ENCODE data around the gene XIST.
"Not testable (repeated sequence)": the region's sequence is repeated elsewhere in the genome, so short reads cannot be mapped to it uniquely, and the experiment has no call there.

XIST gene

GRCh38 chrX:73852467-73852866 is at the start of gene XIST:
TSS of gene XIST (minus strand) at chrX:73852714.
- peak; percentile 96 for FAIRE-seq

GRCh38 chrX:73898315-73898714 is 45.8 kb upstream of the XIST start:
- not testable (repeated sequence) for FAIRE-seq

- FAIRE-seq = not testable (repeated sequence)
Measured at GRCh38 chrX:73892515-73893090, 40.1 kb upstream of the XIST start.

DNA sequence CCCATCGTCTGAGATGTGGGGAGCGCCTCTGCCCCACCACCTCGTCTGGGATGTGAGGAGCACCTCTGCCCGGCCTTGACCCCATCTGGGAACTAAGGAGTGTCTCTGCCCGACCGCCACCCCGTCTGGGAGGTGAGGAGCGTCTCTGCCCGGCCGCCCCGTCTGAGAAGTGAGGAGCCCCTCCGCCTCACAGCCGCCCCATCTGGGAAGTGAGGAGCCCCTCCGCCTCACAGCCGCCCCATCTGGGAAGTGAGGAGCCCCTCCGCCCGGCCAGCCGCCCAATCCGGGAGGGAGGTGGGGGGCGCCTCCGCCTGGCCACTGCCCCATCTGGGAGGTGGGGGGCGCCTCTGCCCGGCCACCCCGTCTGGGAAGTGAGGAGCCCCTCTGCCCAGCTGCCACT is 29.7 kb upstream of the XIST start:
- not testable (repeated sequence) for FAIRE-seq

DNA sequence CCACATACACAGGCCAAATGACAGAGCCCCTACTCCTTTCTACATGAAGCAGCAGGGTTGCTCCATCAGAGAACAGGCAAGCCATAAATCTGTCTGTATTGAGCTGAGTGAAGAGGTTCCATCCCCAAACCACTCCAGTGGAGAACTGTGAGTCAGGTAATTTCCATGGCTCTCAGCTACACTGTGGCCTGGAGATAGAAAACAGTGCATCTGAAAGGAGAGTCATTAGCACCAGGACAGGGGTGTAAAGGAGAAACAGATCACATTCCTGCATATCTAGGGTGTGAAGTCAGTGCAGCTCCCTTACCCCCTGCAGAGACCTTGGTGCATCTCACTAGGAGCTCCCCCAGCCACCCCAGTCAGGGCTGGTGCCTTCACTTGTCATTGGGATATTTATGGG is 25.2 kb upstream of the XIST start:
- no peak for FAIRE-seq

DNA sequence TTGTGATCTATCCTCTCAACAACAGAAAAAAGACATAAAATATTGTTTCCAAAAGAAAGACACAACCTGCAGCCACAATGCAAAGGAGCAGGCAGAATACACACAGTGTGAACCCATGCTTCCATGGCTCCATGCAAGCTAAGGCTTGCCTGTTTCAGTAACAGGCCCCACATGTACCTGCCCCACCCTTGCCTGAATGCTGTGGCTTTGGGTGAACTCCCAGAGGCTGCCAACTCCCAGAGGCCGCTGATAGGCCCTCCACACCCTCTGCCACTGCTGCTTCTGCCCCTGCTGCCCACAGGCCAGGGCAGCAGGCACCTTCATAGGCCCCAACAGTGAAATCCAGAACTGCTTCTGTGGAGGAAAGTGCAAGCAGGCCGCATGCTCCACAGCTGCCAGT is 24.4 kb upstream of the XIST start:
- FAIRE-seq = no peak

DNA sequence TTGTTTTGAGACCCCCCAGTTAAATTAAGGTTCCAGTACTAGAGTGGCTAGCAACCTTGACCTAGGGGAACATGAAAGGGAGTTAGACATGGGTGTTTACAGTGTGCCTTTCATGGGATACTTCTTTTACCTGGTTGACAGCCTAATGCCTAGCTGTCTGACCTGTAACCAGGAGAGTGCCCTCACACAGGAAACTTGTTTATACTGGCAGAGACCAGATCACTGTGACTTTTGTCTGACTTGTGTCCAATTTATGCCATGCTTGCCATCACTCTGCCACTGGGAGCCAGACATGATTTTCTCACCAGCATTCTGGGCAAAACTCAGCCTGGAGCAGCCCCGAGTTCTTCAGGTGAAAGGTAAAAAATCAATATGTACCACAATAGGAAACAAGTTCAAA is 16.4 kb upstream of the XIST start:
- FAIRE-seq = no peak

DNA sequence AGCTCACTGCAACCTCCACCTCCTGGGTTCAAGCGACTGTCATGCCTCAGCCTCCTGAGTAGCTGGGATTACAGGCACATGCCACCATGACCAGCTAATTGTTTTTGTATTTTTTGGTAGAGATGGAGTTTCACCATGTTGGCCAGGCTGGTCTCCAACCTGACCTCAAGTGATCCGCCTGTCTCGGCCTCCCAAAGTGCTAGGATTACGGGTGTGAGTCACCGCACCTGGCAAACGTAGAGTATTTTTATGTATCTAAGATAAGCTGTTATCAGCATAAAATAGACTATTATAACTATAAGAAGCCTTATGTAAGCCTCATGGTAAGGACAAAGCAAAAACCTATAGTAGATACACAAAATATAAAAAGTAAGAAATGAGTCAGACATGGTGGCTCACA is 14.6 kb upstream of the XIST start:
- no peak for FAIRE-seq

- no peak for FAIRE-seq
Measured at GRCh38 chrX:73863852-73864251, 11.3 kb upstream of the XIST start.

DNA sequence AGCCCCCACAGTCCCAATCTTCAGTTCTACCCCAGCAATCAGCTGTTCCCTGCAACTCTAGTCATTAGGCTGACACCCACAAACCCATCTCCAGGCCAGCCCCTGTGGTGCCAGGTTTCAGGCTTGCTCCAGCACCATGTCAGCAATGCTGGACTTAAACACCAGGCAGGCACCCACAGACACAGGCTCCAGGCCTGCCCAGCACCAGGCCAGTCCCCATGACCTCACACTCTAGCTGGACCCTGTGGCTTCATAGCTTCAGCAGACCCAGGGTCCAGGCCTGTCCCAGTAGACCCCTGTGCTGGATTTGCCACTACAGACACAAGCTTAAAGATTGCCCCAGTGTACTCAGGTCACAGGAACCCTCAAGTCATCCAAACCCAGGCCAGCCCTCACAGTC is 10.8 kb upstream of the XIST start:
- FAIRE-seq = no peak

DNA sequence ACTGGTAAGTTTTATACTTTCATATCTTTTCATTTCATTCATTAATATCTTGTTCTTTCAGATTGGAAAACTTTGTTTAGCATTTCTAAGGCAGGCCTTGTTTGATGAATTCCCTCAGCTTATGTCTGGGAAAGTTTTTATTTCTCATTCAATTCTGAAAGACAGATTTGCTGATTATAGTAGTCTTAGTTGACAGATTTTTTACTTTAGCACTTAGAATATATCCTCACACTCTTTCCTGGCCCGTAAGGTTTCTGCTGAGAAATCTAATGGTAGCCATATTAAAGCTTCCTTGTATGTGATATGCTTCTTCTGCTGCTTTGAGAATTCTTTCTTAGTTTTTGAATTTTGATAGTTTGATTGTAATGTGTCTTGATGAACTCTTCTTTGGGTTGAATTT is 7.1 kb upstream of the XIST start:
- FAIRE-seq = no peak

DNA sequence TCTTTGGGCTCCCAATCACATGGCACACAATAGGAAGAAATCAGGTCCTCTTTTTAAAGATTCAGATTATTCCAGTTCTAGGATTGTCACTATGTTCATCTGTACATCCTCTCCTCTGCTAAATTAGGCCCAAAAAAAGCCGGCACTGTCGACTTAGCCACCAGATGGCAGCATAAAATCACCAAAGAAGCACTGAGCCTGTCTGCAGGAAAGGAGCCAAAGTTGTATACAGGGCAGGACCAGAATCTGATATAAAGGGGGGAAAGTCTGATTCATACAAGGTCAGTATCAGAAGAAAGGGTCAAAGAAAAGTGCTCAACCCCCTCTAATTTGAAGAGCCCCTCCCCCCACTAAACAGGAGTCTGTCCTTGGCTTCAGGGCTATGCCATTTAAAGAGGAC is 3.0 kb upstream of the XIST start:
- FAIRE-seq = peak; percentile 96

- no peak for FAIRE-seq
Measured at GRCh38 chrX:73852022-73852421, 492 bp downstream of the XIST start.

DNA sequence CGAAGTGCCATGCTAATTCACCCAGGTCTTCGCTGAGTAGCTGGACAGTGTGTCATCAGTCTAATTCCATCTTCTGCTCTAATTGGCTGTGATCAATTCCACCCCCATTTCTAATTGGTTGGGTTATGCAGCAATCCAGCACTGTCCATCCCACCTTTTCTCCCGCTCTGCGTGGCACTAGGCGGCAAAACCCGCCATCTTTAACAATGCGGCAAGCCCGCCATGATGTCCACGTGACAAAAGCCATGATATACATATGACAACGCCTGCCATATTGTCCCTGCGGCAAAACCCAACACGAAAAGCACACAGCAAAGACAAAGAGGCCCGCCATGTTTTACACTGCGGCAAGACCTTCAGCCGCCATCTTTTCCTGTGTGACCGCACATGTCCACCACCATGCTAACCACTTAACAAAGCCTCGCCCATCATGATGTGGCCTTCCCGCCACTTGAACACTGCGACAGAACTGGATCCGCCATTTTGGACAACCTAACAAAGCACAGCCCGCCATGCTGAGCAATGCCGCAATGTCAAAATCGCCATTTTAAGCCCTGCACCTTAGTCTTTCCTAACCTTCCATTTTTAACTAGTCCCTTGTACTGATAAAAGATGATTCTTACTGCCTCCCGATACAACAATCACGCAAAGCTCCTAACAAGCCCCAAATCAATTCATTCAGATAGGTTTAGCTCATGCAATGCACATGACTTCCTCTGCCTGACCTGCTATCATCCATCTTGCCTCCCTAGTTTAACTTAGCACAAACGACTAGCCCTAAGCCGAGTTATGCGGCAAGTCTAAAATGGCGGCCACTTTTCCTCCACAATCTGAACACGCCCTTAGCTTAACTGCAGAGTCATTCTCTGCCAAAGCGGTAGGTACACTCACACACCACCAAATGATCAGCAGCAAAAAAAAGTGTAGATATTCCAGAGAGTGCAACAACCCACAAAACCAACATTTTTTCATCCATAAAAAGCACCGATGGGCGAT is 1.2 kb downstream of the XIST start:
- FAIRE-seq = peak; percentile 90

- peak; percentile 64 for FAIRE-seq
Measured at GRCh38 chrX:73850124-73851013, 2.1 kb downstream of the XIST start.

- FAIRE-seq = no peak
Measured at GRCh38 chrX:73849073-73849472, 3.4 kb downstream of the XIST start.

- FAIRE-seq = no peak
Measured at GRCh38 chrX:73847991-73848390, 4.5 kb downstream of the XIST start.

DNA sequence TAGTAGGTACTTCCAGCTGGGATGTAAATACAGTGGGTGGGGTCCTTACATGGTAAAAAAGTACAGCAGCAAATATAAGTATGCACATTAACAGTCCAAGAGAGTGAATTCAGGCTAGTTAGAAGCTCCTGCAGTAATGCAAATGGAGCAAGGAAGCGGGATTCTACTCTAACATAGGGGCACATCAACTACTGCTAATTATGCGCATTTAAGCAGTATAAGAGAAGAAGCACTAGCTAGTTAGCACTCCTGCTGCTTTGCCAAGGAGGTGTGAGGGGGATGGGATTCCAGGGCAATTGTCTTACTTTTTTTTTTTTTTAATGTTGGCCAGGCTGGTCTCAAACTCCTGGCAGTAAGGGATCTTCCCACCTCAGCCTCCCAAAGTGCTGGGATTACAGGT is 5.4 kb downstream of the XIST start:
- FAIRE-seq = no peak

DNA sequence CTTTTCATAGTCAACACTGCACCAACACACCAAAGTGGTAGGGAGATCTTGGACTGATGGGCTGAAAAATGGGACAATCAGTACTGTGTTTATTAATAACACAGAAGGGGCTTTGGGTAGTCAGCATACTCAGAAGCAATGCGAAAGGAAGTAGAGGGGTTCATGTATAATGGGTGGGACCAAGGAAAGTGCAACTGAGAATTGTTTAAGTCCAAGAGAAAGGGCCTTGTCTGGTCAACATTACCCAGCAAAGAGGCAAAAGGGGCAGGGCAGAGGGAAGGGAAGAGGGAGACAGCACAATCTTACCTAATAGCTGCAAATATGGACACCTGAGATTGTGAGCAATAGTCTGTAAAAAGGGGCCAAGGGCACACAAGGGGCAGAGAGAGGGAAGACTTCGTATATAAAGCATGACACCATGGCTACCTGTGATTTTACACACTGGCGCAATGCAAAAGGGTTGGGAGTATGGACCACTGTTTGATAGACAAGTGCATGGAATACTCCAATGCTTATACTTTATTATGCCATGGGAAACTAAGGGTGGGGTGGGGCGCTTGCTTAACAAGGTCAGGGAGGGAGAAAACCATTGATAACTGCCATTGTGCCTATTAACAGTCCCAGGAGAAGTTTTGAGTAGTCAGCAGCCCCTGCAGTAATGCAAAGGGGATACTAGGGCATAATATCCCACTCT is 9.8 kb downstream of the XIST start:
- FAIRE-seq = no peak

DNA sequence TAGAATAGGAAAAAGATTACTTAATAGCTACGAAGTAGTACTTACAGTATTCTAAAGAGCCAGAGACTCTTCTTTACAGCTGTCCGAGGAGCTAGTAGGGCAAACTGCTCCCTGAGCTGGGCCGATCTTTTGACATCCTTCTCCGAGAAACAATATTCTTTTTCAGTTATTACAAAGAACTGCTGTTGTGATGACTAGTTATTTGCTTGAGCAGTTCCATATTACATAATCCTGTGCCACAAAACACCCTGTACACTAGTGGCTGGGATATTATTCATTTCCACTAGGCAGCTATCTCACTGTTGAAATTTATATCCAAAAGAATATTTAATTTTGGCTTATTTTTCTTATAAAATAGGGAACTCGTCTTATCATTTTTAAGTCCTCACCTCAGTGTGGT is 11.2 kb downstream of the XIST start:
- no peak for FAIRE-seq

- FAIRE-seq = no peak
Measured at GRCh38 chrX:73840120-73840924, 12.2 kb downstream of the XIST start.

- FAIRE-seq = no peak
Measured at GRCh38 chrX:73839152-73839551, 13.4 kb downstream of the XIST start.
